ENCODE data around the gene PCDHA11. TPM values are rescaled to one million over a fixed set of nuclear protein-coding genes. Genes with fewer than 3 reads are reported as not detected.

Gene PCDHA11
- total and polyA plus RNA-seq, 10 of the 15 experiments (the other 5 are each of a cell fraction or from before 2014, with no cell fraction given): 0.06 TPM; not detected in 9

GRCh38 chr5:140840978-140841962, 27.5 kb upstream of the PCDHA11 start, which contains the start of gene PCDHA8:
TSS of gene PCDHA8 (plus strand) at chr5:140841187. CDS start at chr5:140841322, 135 bp downstream.
- intact Hi-C loops (cut with micrococcal nuclease; ENCODE audit: unreplicated experiment): no loop called here

More at GRCh38 chr5:140840978-140841962, 27.5 kb upstream of the PCDHA11 start, which contains the start of gene PCDHA8:
- TF ChIP-seq IKZF1 (conservative IDR thresholded peaks at IDR 0.05) (no peak), ZBTB40 (IDR thresholded peaks at IDR 0.05; ENCODE audit: borderline replicate concordance) (no peak)
- TF ChIP-seq, protein P1, sequence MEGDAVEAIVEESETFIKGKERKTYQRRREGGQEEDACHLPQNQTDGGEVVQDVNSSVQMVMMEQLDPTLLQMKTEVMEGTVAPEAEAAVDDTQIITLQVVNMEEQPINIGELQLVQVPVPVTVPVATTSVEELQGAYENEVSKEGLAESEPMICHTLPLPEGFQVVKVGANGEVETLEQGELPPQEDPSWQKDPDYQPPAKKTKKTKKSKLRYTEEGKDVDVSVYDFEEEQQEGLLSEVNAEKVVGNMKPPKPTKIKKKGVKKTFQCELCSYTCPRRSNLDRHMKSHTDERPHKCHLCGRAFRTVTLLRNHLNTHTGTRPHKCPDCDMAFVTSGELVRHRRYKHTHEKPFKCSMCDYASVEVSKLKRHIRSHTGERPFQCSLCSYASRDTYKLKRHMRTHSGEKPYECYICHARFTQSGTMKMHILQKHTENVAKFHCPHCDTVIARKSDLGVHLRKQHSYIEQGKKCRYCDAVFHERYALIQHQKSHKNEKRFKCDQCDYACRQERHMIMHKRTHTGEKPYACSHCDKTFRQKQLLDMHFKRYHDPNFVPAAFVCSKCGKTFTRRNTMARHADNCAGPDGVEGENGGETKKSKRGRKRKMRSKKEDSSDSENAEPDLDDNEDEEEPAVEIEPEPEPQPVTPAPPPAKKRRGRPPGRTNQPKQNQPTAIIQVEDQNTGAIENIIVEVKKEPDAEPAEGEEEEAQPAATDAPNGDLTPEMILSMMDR (IDR thresholded peaks at IDR 0.05 in 2 of 3, conservative IDR thresholded peaks at IDR 0.05 in 1 of 3; ENCODE audit: control insufficient read depth in 2 of 3, extremely low read depth in 1 of 3, insufficient read depth in 1 of 3, low read depth in 3 of 3, low read length in 3 of 3): peak in 1 of 3 experiments; percentile 10; a peak in 1 of 6 replicates
- in situ Hi-C loops (cut with MboI): no loop called here
- ATAC-seq (no peak), DNase-seq (ENCODE audit: low read depth, low spot score) (no peak), FAIRE-seq (no peak)
- Histone ChIP-seq H3K79me2 (ENCODE audit: control insufficient read depth, insufficient read depth, low read length) (no peaks in the 10 kb centered on the region), H3K4me2 (ENCODE audit: control insufficient read depth, insufficient read depth) (no peak within 1 kb of the TSS), H3K4me1 (ENCODE audit: control insufficient read depth, insufficient read depth, low read length) (no peaks in the 10 kb centered on the region), H3K27ac (ENCODE audit: control insufficient read depth, insufficient read depth) (no peak within 1 kb of the TSS), H3K9me3 (replicated peaks; ENCODE audit: control insufficient read depth, insufficient read depth, low read length) (no peaks in the 10 kb centered on the region; the same call in 2 of the 3 replicates), H3K4me3 (no peak within 1 kb of the TSS), H2AFZ (ENCODE audit: control insufficient read depth, low read depth, low read length) (no peak within 1 kb of the TSS), H3K9ac (ENCODE audit: control insufficient read depth, insufficient read depth, low read length) (no peak within 1 kb of the TSS), H3K36me3 (ENCODE audit: control insufficient read depth in 2 of 2, insufficient read depth in 2 of 2, low read length in 1 of 2) (no peaks in the 10 kb centered on the region), H3K27me3 (replicated peaks in 1 of 2; ENCODE audit: control insufficient read depth in 2 of 2, insufficient read depth in 2 of 2, low read length in 1 of 2) (no peaks in the 10 kb centered on the region), H4K20me1 (ENCODE audit: control insufficient read depth, insufficient read depth) (no peaks in the 10 kb centered on the region)
- CTCF ChIA-PET: interaction anchor here (0.7 to 1.4 kb wide), 2 partner anchors 20 to 48 kb away, joined by 3 read pairs; partner anchors contain the start of gene PCDHA5
- no TSS peak for BruUV-seq (replicated peaks)
- WGBS (ENCODE audit: insufficient coverage, insufficient replicate concordance, low lambda C conversion rate, missing lambda C conversion rate): 59% methylated on average over 35 of the region's 47 CpGs
- RAD21 ChIA-PET (ENCODE audit: unreplicated experiment): no interaction called here
- SMC1A ChIA-PET (ENCODE audit: uncharacterized antibody, unreplicated experiment): no interaction called here
- POLR2A ChIA-PET: no interaction called here

All from GM12878 (cell line).